HG03280 (cell line): Measurements from ENCODE around the gene SLC35E2B.

ENCODE experiments used
- ATAC-seq: cut with Tn5 transposase; IDR thresholded peaks from one replicate; pipeline ENCODE4 v1.9.1; 2021; ENCODE audit warnings: mild to moderate bottlenecking, moderate library complexity; ENCODE audit not compliant: unreplicated experiment

SLC35E2B gene

GRCh38 chr1:1615256-1616044 is 77.1 kb downstream of the SLC35E2B start, which contains the start of gene MIB2:
MIB2 (plus strand) TSS chr1:1615500; CDS start chr1:1623453, 7,953 bp downstream.
- ATAC-seq: peak; percentile 77

GRCh38 chr1:1614954-1615255 is 77.7 kb downstream of the SLC35E2B start:
- no peak for ATAC-seq

GRCh38 chr1:1614204-1614953 is 78.2 kb downstream of the SLC35E2B start:
- ATAC-seq: no peak

- ATAC-seq: no peak
These were observed 79.0 kb downstream of the SLC35E2B start for GRCh38 chr1:1613509-1614082.

- no peak for ATAC-seq
These were observed 80.5 kb downstream of the SLC35E2B start for GRCh38 chr1:1612104-1612400.

GRCh38 chr1:1610796-1611195 is 81.8 kb downstream of the SLC35E2B start:
- no peak for ATAC-seq

GRCh38 chr1:1609822-1610485 is 82.6 kb downstream of the SLC35E2B start:
- ATAC-seq: no peak
